ENCODE results near the gene NOG. TPM values are rescaled to one million over a fixed set of nuclear protein-coding genes. Genes with fewer than 3 reads are reported as not detected.

NOG gene
- 1 to 10 TPM; 1.6 to 2.3 TPM for total RNA-seq

DNA sequence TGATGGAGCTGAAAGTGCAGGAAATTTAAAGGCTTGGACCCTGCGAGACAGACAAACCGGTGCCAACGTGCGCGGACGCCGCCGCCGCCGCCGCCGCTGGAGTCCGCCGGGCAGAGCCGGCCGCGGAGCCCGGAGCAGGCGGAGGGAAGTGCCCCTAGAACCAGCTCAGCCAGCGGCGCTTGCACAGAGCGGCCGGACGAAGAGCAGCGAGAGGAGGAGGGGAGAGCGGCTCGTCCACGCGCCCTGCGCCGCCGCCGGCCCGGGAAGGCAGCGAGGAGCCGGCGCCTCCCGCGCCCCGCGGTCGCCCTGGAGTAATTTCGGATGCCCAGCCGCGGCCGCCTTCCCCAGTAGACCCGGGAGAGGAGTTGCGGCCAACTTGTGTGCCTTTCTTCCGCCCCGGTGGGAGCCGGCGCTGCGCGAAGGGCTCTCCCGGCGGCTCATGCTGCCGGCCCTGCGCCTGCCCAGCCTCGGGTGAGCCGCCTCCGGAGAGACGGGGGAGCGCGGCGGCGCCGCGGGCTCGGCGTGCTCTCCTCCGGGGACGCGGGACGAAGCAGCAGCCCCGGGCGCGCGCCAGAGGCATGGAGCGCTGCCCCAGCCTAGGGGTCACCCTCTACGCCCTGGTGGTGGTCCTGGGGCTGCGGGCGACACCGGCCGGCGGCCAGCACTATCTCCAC lies at the start of gene NOG:
NOG (plus strand) TSS at position 54 of the 674 bp plus-strand sequence; CDS start at position 579, 525 bp downstream.

Other genes with a start within 250 kb of the NOG start
- gene C17orf67, start 240.2 kb downstream of the NOG start, total RNA-seq, result 1 to 10 TPM; 3.1 to 3.6 TPM
- gene DGKE, start 240.5 kb downstream of the NOG start, total RNA-seq, result 10 to 100 TPM; 29.8 to 31.8 TPM

All from activated naive CD4-positive, alpha-beta T cell treated with anti-CD3 and anti-CD28 coated beads, Interleukin-2, amount 10 ng/mL, durations not matched to agents 5 hours and 36 hours (primary cell).